HG03439 (cell line): ENCODE results near the gene DENND1B.
"Not testable (repeated sequence)": the region's sequence is repeated elsewhere in the genome, so short reads cannot be mapped to it uniquely, and the experiment has no call there.

ENCODE experiments used
- ATAC-seq: cut with Tn5 transposase; IDR thresholded peaks from one replicate; pipeline ENCODE4 v1.9.1; 2021; ENCODE audit warnings: mild to moderate bottlenecking, moderate library complexity; ENCODE audit not compliant: unreplicated experiment

DENND1B gene

DNA sequence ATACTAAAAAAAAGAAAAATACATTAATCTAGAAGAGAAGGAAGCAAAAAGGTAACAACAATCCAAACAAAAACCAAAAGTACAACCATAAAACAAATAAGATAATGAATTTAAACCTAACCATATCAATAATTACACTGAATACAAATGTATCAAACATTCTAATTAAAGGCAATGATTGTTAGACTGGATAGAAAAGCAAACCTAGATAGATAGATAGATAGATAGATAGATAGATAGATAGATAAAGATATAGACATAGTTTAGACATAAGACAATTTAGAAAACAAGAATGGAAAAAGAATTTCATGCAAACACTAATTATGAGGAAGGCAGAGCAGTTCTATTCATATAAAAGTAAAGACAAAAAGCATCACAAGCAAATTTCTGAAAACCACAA is 24.9 kb downstream of the DENND1B start:
- no peak for ATAC-seq

DNA sequence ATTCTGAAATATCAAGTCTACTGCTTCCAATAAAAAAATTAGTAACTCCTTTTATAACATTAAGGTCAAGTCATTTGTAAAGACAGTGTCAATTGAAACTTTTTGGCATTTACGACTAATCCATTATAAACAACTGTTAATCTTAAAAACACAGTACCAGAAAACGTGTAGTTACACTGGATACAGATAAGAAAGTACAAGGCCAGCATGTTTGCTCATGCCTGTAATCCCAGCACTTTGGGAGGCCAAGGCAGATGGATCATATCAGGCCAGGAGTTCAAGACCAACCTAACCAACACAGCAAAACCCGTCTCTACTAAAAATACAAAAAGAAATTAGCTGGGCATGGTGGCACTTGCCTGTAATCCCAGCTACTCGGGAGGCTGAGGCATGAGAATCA is 29.4 kb downstream of the DENND1B start:
- ATAC-seq, result no peak

DNA sequence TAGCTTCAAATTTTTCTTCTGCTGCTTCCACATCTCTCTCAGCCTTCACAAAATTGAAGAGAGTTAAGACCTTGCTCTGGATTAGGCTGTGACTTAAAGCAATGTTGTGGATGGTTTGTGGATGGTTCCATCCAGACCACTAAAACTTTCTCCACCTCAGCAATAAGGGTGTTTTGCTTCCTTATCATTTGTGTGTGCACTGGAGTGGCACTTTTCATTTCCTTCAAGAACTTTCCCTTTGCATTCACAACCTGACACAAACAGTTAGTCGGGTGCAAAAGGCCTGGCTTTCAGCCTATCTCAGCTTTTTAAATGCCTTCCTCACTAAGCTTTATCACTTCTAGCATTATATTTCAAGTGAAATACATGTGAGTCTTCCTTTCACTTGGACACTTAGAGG is 30.3 kb downstream of the DENND1B start:
- ATAC-seq, result no peak

DNA sequence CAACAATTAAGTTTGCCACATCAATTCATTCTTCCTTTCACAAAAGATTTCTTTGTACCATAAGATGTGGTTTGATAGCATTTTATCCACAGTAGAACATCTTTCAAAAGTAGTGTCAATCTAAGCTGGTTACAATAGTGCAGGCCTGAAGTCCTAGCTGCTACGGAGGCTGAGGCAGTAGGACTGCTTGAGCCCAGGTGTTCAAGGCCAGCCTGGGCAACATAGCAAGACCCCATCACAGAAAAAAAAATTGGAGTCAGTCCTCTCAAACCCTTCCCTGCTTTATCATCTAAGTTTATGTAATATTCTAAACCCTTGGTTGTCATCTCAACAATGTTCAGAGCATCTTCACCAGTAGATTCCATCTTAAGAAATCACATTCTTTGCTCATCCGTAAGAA is 31.7 kb downstream of the DENND1B start:
- no peak for ATAC-seq

DNA sequence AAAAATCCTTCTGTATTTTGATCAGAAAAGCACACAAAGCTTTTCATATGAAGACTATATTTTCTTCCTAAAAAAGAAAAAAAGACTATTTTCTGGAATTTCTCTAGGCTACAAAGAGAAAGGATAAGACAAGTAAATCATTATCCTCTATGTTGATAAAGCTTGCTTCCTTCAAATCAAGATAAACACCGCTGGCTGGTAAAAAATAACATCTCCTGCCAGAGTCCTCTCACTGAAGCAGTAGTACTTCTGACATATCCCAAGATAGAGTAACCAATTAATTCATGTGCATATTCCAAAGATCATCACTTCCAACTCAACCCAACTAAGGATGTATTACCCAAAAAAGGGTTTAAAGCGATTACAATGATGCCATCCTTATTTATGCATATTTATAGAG is 34.3 kb downstream of the DENND1B start:
- ATAC-seq, result no peak

DNA sequence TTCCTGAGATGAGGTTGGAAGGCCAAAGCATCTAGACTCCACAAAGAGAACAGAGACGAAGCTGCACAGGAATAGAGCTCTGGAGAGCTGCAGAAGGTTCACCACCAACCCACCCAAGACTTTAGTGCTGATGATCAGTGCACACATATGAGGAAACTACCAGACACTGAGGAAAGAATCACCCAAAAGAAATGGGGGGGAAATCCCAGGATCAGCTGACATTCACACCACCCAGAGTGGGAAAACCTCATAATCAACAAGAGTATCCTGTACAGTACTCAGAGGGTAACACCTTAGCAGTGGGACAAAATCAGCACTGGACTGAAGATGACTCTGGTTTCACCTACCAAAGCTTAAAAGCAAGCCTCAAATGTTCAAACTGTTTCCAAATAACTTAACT is 36.4 kb downstream of the DENND1B start:
- no peak for ATAC-seq

DNA sequence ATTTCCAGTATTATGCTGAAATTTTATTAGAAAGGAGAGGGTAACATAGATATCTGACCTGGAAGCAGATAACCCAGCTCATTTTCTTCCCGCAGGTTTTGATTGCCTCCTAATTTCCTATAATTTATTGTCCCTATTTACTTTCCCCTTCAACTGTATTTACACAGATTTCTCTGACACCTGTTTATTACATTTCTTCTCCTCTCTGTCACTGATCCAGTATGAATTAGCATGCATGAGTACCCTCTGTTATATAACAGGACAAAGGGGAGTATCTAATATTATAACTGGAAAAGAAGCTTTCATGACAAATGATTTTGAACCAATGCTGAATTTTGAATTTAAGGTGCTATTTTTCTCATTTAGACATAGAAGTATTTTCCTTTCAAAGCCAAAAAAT is 37.4 kb downstream of the DENND1B start:
- no peak for ATAC-seq

DNA sequence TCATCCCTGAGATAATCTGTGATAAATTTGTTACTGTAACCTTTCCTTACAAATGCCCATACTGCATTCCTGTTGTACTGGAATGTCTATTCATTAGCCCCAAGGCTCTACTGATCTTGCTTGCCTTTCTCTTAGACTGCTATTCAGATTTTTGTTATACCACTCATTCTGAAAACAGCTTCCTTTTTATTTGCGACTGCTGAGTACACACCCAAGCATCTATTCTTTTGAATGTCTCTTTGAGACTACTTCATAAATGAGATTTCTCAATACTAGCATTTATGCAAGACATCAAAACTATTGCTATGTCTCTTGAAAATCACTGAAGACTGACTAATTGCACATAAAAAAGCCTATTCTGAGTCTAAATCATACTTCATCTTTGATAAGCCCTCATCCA is 38.6 kb downstream of the DENND1B start:
- ATAC-seq, result no peak

DNA sequence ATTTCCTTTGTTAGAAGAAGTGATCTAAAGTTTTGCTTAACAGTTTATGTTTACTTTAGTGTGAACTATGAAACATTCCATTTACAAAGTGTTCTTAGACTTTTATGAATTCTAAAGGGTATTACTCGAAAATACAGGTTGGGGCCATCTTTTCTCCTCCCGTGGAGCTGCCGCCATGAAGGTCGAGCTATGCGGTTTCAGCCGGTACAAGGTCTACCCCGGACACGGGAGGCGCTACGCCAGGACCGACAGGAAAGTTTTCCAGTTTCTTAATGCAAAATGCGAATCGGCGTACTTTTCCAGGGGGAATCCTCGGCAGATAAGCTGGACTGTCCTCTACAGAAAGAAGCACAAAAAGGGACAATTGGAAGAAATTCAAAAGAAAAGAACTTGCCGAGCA is 39.8 kb downstream of the DENND1B start:
- ATAC-seq, result no peak

DNA sequence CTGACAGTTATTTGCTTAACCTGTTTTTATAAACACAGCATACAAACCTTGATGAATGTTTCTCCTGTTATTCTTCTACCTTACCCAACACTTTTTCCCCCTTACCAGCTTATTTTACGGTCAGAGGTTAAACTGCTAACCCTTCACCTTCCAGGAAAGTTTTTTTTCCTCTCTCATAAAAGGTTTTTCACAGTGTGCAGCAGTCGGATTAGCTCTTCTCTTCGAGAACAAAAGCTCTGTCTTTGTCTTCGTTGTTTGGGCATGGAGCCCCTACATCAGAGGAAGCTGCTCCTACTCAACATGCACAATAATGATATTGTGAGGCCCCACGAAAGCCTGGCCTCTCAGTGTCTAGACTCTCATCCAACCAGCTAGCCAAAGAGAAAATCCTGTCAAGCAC is 42.0 kb downstream of the DENND1B start:
- no peak for ATAC-seq

DNA sequence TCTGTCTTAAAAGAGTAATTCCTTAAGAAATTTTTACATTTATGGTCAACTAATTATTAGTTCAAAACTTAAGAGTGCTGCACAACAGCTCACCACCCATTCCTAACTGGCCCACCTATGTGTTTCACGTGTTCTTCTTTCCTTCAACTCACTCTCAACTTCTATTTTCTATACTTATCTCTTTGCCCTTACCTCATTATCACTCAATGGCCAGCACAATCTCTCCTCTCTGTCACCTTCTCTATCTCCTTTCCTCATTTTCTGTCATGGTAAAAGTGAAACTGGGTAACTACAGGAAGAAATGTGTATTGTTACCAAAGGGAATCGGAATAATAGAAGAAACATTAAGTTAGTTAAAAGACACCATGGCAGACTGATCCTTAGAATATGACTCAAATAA is 43.1 kb downstream of the DENND1B start:
- no peak for ATAC-seq

DNA sequence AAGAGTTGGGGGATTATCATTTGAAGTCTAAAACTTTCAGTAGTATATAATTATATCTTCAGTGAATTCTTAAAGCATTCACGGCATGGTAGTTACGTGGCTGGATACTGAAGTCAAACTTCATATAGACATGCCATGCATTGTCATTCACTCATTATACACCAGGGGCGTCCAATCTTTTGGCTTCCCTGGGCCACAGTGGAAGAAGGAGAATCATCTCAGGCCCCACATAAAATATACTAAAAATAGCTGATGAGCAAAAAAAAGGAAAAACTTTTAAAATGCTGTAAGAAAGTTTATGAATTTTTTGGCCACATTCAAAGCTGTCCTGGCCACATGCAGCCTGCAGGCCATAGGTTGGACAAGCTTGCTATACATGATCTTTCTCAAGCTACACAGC is 43.8 kb downstream of the DENND1B start:
- ATAC-seq, result no peak

DNA sequence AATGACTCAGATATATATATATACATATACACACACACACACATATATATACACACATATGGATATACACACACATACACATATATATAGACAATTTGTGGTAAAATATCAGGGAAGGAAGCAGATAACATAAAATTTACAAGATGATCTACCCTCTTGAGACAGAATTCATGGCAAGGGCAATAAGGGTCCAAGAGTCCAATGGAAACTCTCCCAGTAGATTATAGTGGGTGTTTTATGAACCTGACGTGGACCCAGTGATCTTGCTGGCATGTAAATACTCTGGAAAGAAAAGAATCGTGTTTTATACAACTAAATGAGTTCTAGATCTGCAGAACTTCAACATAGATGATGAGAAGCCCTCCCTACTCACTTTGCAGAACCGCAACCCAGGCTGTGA is 49.3 kb downstream of the DENND1B start:
- ATAC-seq, result no peak

DNA sequence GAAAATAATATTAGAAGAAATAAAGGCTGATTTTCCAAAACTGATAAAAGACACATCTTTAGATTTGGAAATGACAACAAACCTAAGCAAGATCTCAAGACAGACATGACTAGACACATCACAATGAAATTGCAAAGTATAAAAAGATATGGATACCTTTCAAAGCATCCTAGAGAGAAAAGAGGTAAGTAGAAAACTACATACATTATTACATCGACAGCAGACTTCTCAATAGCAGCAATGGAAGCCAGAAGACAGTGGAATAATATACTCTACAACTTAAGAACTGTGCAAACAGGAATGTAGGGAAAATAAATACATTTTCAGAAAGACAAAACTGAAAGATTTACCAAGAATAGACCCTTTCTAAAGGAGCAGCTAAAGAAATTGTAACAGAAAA is 50.2 kb downstream of the DENND1B start:
- no peak for ATAC-seq

DNA sequence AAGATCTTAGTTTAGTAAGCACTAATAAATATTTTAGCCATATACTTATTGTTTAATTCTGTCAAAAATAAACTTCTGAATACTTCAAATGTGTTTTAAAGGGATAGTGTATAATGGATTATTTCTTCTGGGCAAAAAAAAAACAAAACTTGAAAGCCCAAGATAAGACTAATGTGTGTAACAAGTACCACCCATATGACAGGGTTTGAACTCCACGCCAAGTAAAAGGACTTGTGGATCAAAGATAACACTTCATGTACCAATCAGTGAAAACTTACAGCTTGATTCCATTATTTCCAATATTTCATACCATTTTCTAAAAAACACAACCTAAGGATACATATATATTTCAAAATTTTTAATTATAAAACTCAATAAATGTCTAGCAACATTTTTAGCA is 59.5 kb downstream of the DENND1B start:
- ATAC-seq, result no peak

DNA sequence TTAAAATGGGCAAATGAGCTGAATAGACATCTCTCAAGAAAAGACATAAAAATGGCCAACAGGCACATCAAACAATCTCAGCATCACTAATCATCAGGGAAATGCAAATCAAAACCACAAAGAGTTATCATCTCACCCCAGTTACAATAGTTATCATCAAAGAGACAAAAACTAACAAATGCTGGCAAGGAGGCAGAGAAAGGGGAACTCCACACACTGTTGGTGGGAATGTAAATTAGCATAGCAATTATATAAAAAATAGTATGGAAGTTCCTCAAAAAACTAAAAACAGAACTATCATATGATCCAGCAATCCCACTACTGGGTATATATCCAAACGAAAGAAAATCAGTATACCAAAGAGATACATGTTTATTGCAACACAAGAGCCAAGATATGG is 68.7 kb downstream of the DENND1B start:
- ATAC-seq, result no peak

DNA sequence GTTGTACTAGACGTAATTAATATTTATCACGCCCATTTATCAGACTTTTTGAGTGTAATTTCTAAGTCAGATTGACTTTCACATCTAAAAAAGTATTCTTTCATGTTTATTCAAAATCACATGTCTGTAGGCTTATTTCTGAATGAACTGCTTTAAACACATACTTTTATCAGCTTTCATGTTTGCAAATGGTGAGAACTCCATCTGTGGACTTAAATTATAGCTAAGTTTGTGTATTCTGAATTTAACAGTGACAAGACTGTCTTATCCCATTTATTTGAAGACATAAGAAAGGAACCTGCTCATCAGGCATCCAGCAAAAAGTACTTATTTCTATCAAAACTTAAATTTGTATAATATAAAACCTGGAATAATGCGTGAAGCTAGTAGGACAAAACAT is 69.3 kb downstream of the DENND1B start:
- no peak for ATAC-seq

DNA sequence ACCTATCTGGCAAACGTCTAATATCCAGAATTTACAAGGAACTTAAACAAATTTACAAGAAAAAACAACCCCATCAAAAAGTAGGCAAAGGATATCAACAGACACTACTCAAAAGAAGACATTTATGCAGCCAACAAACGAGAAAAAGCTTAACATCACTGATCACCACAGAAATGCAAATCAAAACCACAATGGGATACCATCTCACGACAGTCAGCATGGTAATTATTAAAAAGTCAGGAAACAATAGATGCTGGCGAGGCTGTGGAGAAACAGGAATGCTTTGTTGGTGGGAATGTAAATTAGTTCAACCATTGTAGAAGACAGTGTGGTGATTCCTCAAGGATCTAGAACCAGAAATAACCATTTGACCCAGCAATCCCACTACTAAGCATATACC is 74.6 kb downstream of the DENND1B start:
- ATAC-seq, result not testable (repeated sequence)

DNA sequence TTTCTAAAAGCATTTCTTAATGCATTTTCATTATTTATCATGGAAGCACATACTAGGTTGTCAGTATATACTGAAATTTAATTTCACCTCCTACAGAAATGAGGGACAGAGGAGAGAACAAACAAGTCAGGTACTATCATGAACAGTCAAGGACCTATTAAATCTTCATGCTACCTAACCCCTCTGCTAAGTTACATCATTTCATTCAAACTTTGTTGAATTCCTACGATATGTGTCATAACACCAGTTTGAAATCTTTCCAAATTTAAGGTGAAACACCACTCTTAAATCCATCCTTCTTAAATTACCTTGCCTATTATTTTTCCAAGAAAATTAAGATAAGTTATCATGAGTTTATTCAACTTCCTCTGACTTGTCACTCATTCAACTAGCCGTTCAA is 78.9 kb downstream of the DENND1B start:
- ATAC-seq, result no peak

DNA sequence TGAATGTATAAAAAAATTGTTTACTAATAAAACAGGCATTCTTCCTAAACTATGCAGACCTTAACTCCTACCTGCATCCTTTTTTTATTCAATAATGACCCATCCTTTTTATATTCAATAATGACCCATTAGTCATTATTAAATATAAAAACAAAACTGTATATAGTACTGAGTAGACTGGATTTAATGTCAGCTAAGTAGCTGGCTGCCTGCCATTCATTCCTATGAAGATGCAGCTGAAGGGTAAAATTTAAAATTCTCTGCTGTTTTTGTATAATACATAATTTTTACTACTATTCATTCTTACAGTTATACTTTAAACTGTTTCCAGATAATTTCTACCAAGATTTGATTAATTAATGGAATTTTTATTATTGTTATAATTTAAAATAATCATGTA is 79.3 kb downstream of the DENND1B start:
- ATAC-seq, result no peak

DNA sequence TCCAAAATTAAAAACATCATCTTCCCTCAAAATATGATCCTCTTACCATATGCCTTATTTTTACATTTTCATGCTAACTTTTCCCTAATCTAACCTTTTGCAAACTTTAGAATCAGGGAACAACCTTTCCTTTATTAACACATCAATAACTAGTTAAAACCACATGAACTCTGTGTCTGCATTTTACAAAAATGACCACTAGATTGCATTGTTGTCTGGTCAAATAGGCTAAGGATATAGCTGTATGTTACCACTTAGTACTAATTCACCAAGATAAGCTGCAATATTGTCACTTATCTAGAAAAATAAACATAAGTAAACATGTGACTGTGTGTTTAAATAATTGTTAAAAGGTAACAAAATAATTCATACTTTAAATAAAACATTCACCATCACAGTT is 82.3 kb downstream of the DENND1B start:
- no peak for ATAC-seq

DNA sequence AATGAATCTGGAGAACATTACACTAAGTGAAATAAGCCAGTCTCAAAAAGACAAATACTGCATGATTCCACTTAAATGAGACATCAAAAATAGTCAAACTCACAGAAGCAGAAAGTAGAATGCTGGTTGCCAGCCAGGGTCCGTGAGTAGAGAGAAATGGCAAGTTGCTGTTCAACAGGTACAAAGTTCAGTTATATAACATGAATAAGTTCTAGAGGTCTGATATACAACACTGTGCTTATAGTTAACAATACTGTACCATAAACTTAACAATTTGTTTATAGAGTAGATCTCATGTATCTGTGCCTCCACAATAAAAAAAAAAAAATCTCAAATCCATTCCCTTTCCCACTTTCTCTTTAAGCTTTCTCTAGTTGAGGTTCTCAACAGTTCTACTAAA is 83.5 kb downstream of the DENND1B start:
- ATAC-seq, result no peak

DNA sequence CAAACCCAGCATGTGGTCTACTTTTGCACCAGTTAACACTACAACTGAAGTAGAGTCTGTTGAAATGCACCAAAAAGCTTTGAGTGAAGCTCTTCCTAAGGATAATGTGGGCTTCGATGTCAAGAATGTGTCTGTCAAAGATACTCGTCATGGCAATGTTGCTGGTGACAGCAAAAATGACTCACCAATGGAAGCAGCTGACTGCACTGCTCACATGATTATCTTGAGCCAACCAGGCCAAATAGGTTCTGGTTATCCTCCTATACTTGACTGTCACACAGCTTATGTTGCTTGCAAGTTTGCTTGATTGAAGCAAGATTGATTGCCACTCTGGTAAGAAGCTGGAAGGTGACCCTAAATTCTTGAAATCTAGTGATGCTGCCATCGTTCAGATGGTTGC is 85.2 kb downstream of the DENND1B start:
- ATAC-seq, result no peak

DNA sequence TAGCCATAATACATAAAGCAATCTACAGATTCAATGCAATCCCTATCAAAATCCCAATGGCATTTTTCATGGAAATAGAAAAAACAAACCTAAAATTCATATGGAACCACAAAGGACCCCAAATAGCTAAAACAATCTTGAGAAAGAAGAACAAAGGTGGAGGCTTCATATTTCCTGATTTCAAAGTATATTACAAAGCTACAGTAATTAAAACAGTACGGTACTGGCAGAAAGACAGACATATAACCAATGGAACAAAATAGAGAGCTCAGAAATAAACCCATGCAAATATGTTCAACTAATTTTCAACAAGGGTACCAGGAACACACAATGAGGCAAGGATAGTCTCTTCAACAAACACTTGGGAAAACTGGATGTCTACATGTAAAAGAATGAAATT is 87.0 kb downstream of the DENND1B start:
- no peak for ATAC-seq
